ENCODE measurements around the gene SMAP2. TPM values are rescaled to one million over a fixed set of nuclear protein-coding genes. Genes with fewer than 3 reads are reported as not detected.

Gene SMAP2
- total and polyA plus RNA-seq, 2 of the 4 experiments (the other 2 are of a cell fraction), result 30.1 to 31.0 TPM

GRCh38 chr1:40384413-40384762, 10.9 kb downstream of the SMAP2 start:
- WGBS, 2 experiments (ENCODE audit: extremely low coverage in 2 of 2, insufficient read length in 1 of 2), result no CpG with 5 or more reads among the region's 2 CpGs
- H4K5ac ChIP-seq (ENCODE audit: low read depth, low read length), result no peak overlapping the region; the same call in 1 of the 2 replicates
- POLR2A ChIA-PET (ENCODE audit: unreplicated experiment), result no interaction called here

More at GRCh38 chr1:40384413-40384762, 10.9 kb downstream of the SMAP2 start:
- Histone ChIP-seq H2BK15ac (ENCODE audit: low read depth, low read length) (peak overlapping the region; percentile 28; the same call in 1 of the 3 replicates), H2BK20ac (ENCODE audit: low read depth, low read length) (peak overlapping the region; percentile 50; the same call in 1 of the 2 replicates), H4K91ac (ENCODE audit: insufficient read depth, low read depth, low read length) (peak overlapping the region; percentile 16; the same call in 1 of the 2 replicates), H2BK120ac (ENCODE audit: low read depth, low read length) (peak overlapping the region; percentile 70; the same call in 1 of the 2 replicates), H3K14ac (replicated peaks; ENCODE audit: low read depth, low read length) (peak overlapping the region; percentile 11; the same call in 1 of the 2 replicates), H3K79me1 (ENCODE audit: low read depth in 1 of 2, low read length in 2 of 2) (peaks cover 26 to 62% of the 10 kb centered on the region in 2 experiments), H3K27me3 (ENCODE audit: control insufficient read depth, insufficient read depth, low read length) (no peaks in the 10 kb centered on the region), H2AFZ (replicated peaks; ENCODE audit: low read length, poor library complexity) (no peak overlapping the region), H4K8ac (ENCODE audit: low read depth in 2 of 2, low read length in 2 of 2) (peak overlapping the region; percentile 46 to 71; a peak in 3 of 4 replicates), H2BK5ac (ENCODE audit: low read depth, low read length, poor library complexity, severe bottlenecking) (peak overlapping the region; percentile 91), H3K9ac (ENCODE audit: low read depth, low read length) (peak overlapping the region; percentile 22; the same call in 1 of the 2 replicates), H3K4me3 (ENCODE audit: insufficient read depth, low read depth, low read length) (no peak overlapping the region), H3K9me1 (ENCODE audit: insufficient read depth, low read length) (peaks cover 15% of the 10 kb centered on the region), H3K4me1 (ENCODE audit: control insufficient read depth, insufficient read depth, low read length) (peaks cover 19% of the 10 kb centered on the region), H3K18ac (ENCODE audit: low read depth, low read length) (peak overlapping the region; percentile 7; the same call in 1 of the 2 replicates), H3K56ac (ENCODE audit: extremely low read depth, insufficient read depth, low read length) (no peak overlapping the region), H3K27ac (ENCODE audit: insufficient read depth, low read length) (peak overlapping the region; percentile 70; the same call in 1 of the 2 replicates), H2AK9ac (replicated peaks; ENCODE audit: low read depth, low read length, poor library complexity) (no peak overlapping the region), H3K36me3 (ENCODE audit: control insufficient read depth, insufficient read depth, low read length) (no peaks in the 10 kb centered on the region), H4K20me1 (ENCODE audit: insufficient read depth, low read length) (peaks cover 7% of the 10 kb centered on the region), H3K9me3 (ENCODE audit: control insufficient read depth, insufficient read depth, low read length) (no peaks in the 10 kb centered on the region), H3K23ac (ENCODE audit: low read depth, low read length) (peak overlapping the region; percentile 39; the same call in 1 of the 2 replicates), H3K4me2 (ENCODE audit: low read depth, low read length) (peak overlapping the region; percentile 63; the same call in 1 of the 2 replicates), H2AK5ac (ENCODE audit: low read depth, low read length) (0 out of 2 replicates have a peak overlapping the region, but pooled peaks have one; percentile 20), H3K4ac (ENCODE audit: low read depth, low read length) (peak overlapping the region; percentile 73; the same call in 1 of the 2 replicates)
- intact Hi-C loops (cut with micrococcal nuclease) (no loop called here), dilution Hi-C loops (cut with HindIII; ENCODE audit: low sequenced_read_pairs, unreplicated experiment) (no loop called here), in situ Hi-C loops (cut with MboI; ENCODE audit: low sequenced_read_pairs) (no loop called here)
- CTCF ChIA-PET, result interaction anchor here (0.9 kb wide), 1 partner anchor 241 kb away, joined by 3 read pairs; no protein-coding TSS in a partner anchor
- TF ChIP-seq FOS (IDR thresholded peaks at IDR 0.05; ENCODE audit: low read depth, low read length), result no peak
- no peak for TF ChIP-seq NFE2L2 (IDR thresholded peaks at IDR 0.05; ENCODE audit: low read depth, low read length)
- TF ChIP-seq SMC3 (IDR thresholded peaks at IDR 0.05; ENCODE audit: low read depth, low read length), result no peak
- TF ChIP-seq, protein P1, sequence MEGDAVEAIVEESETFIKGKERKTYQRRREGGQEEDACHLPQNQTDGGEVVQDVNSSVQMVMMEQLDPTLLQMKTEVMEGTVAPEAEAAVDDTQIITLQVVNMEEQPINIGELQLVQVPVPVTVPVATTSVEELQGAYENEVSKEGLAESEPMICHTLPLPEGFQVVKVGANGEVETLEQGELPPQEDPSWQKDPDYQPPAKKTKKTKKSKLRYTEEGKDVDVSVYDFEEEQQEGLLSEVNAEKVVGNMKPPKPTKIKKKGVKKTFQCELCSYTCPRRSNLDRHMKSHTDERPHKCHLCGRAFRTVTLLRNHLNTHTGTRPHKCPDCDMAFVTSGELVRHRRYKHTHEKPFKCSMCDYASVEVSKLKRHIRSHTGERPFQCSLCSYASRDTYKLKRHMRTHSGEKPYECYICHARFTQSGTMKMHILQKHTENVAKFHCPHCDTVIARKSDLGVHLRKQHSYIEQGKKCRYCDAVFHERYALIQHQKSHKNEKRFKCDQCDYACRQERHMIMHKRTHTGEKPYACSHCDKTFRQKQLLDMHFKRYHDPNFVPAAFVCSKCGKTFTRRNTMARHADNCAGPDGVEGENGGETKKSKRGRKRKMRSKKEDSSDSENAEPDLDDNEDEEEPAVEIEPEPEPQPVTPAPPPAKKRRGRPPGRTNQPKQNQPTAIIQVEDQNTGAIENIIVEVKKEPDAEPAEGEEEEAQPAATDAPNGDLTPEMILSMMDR (conservative IDR thresholded peaks at IDR 0.05; ENCODE audit: low read depth, low read length), result no peak
- DNase-seq (no peak), ATAC-seq (ENCODE audit: low read depth) (no peak)
- BruUV-seq (replicated peaks), result no TSS peak

All from IMR-90 (cell line).